ENCODE measurements around the gene KIR3DL3. TPM values are rescaled to one million over a fixed set of nuclear protein-coding genes. Genes with fewer than 3 reads are reported as not detected.
"Not testable (repeated sequence)": the region's sequence is repeated elsewhere in the genome, so short reads cannot be mapped to it uniquely, and the experiment has no call there.

KIR3DL3 gene
- total RNA-seq, 5 donors from 2014 or later (not counting 1 experiment from before 2014, with no cell fraction given), result not detected

DNA sequence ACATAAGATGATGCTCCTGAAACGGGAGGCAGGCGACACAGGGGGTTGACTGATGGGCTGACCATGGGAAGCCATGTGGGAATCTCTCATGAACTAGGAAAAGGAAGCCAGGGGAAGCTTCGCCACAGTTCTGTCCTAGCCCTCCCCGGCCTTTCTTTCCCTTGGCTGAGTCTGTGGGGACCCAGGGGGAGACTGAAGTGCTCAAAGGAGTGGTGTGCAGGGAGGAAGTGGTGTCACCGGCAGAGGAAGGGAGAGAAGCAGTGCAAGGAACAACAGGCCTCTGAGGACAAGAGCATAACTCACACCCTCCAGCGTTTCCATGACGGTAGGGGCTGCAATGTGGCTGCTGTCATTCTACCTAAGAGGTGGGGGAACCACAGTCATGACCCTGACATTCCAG is 1.1 kb downstream of the KIR3DL3 start:
- no peaks in the 10 kb centered on the region for H3K36me3 ChIP-seq (ENCODE audit: control insufficient read depth in 2 of 2, extremely low read depth in 1 of 2, insufficient read depth in 1 of 2, low read length in 1 of 2)
- DNase-seq (no peak), ATAC-seq (replicated peaks in 1 of 4) (no peak)
- H3K4me3 ChIP-seq (ENCODE audit: control insufficient read depth in 1 of 2, extremely low read depth in 1 of 2, low read length in 1 of 2), result no peak overlapping the region
- no peak overlapping the region for H3K27ac ChIP-seq (ENCODE audit: low read length)
- peaks cover 8% of the 10 kb centered on the region for H3K9me3 ChIP-seq
- CTCF ChIA-PET, result no interaction called here
- peaks cover 9% of the 10 kb centered on the region in 2 donors for H3K27me3 Mint-ChIP-seq
- no peak overlapping the region for H3K4me3 Mint-ChIP-seq
- peaks cover 9 to 22% (median 14%) of the 10 kb centered on the region in 3 donors for H3K9me3 Mint-ChIP-seq
- H3K4me1 ChIP-seq (ENCODE audit: control insufficient read depth in 1 of 2, extremely low read depth in 1 of 2, insufficient read depth in 2 of 2, low read length in 2 of 2), result no peaks in the 10 kb centered on the region
- no peak overlapping the region for H3K27ac Mint-ChIP-seq
- no peaks in the 10 kb centered on the region for H3K36me3 Mint-ChIP-seq
- POLR2A ChIA-PET, result no interaction called here
- WGBS (ENCODE audit: insufficient coverage), result 93% methylated on average over 4 of the region's 7 CpGs
- H3K27me3 ChIP-seq (replicated peaks in 1 of 2; ENCODE audit: control insufficient read depth in 2 of 2, extremely low read depth in 1 of 2, insufficient read depth in 2 of 2, low read length in 1 of 2), result peaks cover 0 to 16% of the 10 kb centered on the region in 2 experiments
- H3K4me1 Mint-ChIP-seq, result no peaks in the 10 kb centered on the region

GRCh38 chr19:54727562-54727961 is 3.3 kb downstream of the KIR3DL3 start:
- H3K4me1 Mint-ChIP-seq, result no peaks in the 10 kb centered on the region
- 76% methylated on average over 9 of the region's 10 CpGs for WGBS (ENCODE audit: insufficient coverage)
- no peaks in the 10 kb centered on the region for H3K4me1 ChIP-seq (ENCODE audit: control insufficient read depth in 1 of 2, extremely low read depth in 1 of 2, insufficient read depth in 2 of 2, low read length in 2 of 2)
- no peaks in the 10 kb centered on the region for H3K36me3 ChIP-seq (ENCODE audit: control insufficient read depth in 2 of 2, extremely low read depth in 1 of 2, insufficient read depth in 1 of 2, low read length in 1 of 2)
- peaks cover 3 to 9% (median 9%) of the 10 kb centered on the region in 3 donors for H3K9me3 Mint-ChIP-seq
- H3K4me3 Mint-ChIP-seq, result no peak overlapping the region
- DNase-seq (no peak), ATAC-seq (replicated peaks in 1 of 4) (no peak)
- no peaks in the 10 kb centered on the region for H3K36me3 Mint-ChIP-seq
- H3K27me3 ChIP-seq (replicated peaks in 1 of 2; ENCODE audit: control insufficient read depth in 2 of 2, extremely low read depth in 1 of 2, insufficient read depth in 2 of 2, low read length in 1 of 2), result peaks cover 0 to 19% of the 10 kb centered on the region in 2 experiments
- H3K9me3 ChIP-seq, result no peaks in the 10 kb centered on the region
- H3K27me3 Mint-ChIP-seq, result peaks cover 15 to 16% of the 10 kb centered on the region in 2 donors
- ChIA-PET POLR2A (no interaction called here), CTCF (no interaction called here)
- H3K4me3 ChIP-seq (ENCODE audit: control insufficient read depth in 1 of 2, extremely low read depth in 1 of 2, low read length in 1 of 2), result no peak overlapping the region
- H3K27ac Mint-ChIP-seq, result no peak overlapping the region
- no peak overlapping the region for H3K27ac ChIP-seq (ENCODE audit: low read length)

GRCh38 chr19:54728167-54728566 is 3.9 kb downstream of the KIR3DL3 start:
- ChIA-PET POLR2A (no interaction called here), CTCF (no interaction called here)
- Mint-ChIP-seq H3K36me3 (no peaks in the 10 kb centered on the region), H3K4me1 (no peaks in the 10 kb centered on the region), H3K27me3 (peaks cover 16 to 18% of the 10 kb centered on the region in 2 donors), H3K4me3 (no peak overlapping the region), H3K9me3 (peaks cover 3 to 9% (median 5%) of the 10 kb centered on the region in 3 donors), H3K27ac (no peak overlapping the region)
- Histone ChIP-seq H3K36me3 (ENCODE audit: control insufficient read depth in 2 of 2, extremely low read depth in 1 of 2, insufficient read depth in 1 of 2, low read length in 1 of 2) (no peaks in the 10 kb centered on the region), H3K9me3 (no peaks in the 10 kb centered on the region), H3K4me3 (ENCODE audit: control insufficient read depth in 1 of 2, extremely low read depth in 1 of 2, low read length in 1 of 2) (no peak overlapping the region), H3K27ac (ENCODE audit: low read length) (no peak overlapping the region), H3K4me1 (ENCODE audit: control insufficient read depth in 1 of 2, extremely low read depth in 1 of 2, insufficient read depth in 2 of 2, low read length in 2 of 2) (no peaks in the 10 kb centered on the region), H3K27me3 (replicated peaks in 1 of 2; ENCODE audit: control insufficient read depth in 2 of 2, extremely low read depth in 1 of 2, insufficient read depth in 2 of 2, low read length in 1 of 2) (peaks cover 0 to 19% of the 10 kb centered on the region in 2 experiments)
- no peak for DNase-seq
- no CpG with 5 or more reads among the region's 3 CpGs for WGBS (ENCODE audit: insufficient coverage)
- ATAC-seq (replicated peaks in 1 of 4), result no peak

DNA sequence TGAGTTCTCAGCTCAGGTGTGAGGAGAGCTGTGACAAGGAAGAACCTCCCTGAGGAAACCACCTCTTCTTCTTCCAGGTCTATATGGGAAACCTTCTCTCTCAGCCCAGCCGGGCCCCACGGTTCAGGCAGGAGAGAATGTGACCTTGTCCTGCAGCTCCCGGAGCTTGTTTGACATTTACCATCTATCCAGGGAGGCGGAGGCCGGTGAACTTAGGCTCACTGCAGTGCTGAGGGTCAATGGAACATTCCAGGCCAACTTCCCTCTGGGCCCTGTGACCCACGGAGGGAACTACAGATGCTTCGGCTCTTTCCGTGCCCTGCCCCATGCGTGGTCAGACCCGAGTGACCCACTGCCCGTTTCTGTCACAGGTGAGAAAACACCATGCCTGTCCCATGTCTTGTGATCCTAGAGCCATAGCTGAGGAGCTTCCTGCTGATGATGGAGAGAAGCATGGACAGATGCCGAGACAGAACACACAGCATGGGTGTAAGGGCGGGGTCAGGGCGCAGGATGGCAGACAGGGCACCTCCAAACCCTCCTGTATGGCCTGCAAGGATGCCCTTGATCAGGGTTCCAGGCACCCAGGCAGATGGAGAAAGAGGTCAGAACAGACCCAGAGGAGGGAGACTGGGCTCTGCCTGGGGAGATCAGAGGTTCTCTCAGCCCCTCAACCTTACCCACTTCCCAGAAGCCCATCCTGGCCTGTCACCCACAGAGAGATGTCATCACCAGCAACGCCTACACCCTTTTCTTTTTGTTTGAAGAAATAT is 5.4 kb downstream of the KIR3DL3 start:
- Mint-ChIP-seq H3K9me3 (peaks cover 10 to 12% (median 10%) of the 10 kb centered on the region in 3 donors), H3K27ac (no peak overlapping the region), H3K4me1 (no peaks in the 10 kb centered on the region), H3K36me3 (no peaks in the 10 kb centered on the region), H3K27me3 (peaks cover 16 to 18% of the 10 kb centered on the region in 2 donors), H3K4me3 (no peak overlapping the region)
- Histone ChIP-seq H3K4me3 (ENCODE audit: control insufficient read depth in 1 of 2, extremely low read depth in 1 of 2, low read length in 1 of 2) (no peak overlapping the region), H3K27me3 (replicated peaks in 1 of 2; ENCODE audit: control insufficient read depth in 2 of 2, extremely low read depth in 1 of 2, insufficient read depth in 2 of 2, low read length in 1 of 2) (peaks cover 0 to 19% of the 10 kb centered on the region in 2 experiments), H3K9me3 (no peaks in the 10 kb centered on the region), H3K36me3 (ENCODE audit: control insufficient read depth in 2 of 2, extremely low read depth in 1 of 2, insufficient read depth in 1 of 2, low read length in 1 of 2) (no peaks in the 10 kb centered on the region), H3K4me1 (ENCODE audit: control insufficient read depth in 1 of 2, extremely low read depth in 1 of 2, insufficient read depth in 2 of 2, low read length in 2 of 2) (no peaks in the 10 kb centered on the region), H3K27ac (ENCODE audit: low read length) (no peak overlapping the region)
- DNase-seq (no peak), ATAC-seq (replicated peaks in 1 of 4) (no peak)
- ChIA-PET POLR2A (no interaction called here), CTCF (interaction anchor here in 1 of 2 donors (0.6 kb wide), 1 partner anchor 55 kb away, joined by 4 read pairs; no protein-coding TSS in a partner anchor)
- 73% methylated on average over 9 of the region's 15 CpGs for WGBS (ENCODE audit: insufficient coverage)

DNA sequence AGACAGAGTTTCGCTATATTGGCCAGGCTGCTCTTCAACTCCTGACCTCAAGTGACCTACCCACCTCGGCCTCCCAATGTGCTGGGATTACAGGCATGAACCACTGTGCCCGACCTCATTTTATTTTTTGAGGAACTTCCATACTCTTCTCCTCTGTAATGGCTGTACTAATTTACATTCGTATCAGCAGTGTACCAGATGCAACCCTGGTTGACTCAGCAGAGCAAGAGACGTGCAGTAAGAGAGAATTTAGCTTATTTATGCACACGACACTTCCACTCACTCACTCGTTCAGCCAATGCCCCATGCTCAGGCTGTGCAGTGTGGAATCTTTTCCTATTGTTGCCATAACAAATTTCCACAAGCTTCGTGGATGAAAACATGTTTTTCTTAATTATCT is 6.9 kb downstream of the KIR3DL3 start:
- Mint-ChIP-seq H3K27ac (no peak overlapping the region), H3K4me1 (no peaks in the 10 kb centered on the region), H3K4me3 (no peak overlapping the region), H3K27me3 (peaks cover 18 to 19% of the 10 kb centered on the region in 2 donors), H3K9me3 (peaks cover 10 to 12% (median 10%) of the 10 kb centered on the region in 3 donors), H3K36me3 (no peaks in the 10 kb centered on the region)
- POLR2A ChIA-PET, result no interaction called here
- Histone ChIP-seq H3K4me3 (ENCODE audit: control insufficient read depth in 1 of 2, extremely low read depth in 1 of 2, low read length in 1 of 2) (no peak overlapping the region), H3K9me3 (no peaks in the 10 kb centered on the region), H3K27me3 (replicated peaks in 1 of 2; ENCODE audit: control insufficient read depth in 2 of 2, extremely low read depth in 1 of 2, insufficient read depth in 2 of 2, low read length in 1 of 2) (peaks cover 0 to 16% of the 10 kb centered on the region in 2 experiments), H3K4me1 (ENCODE audit: control insufficient read depth in 1 of 2, extremely low read depth in 1 of 2, insufficient read depth in 2 of 2, low read length in 2 of 2) (no peaks in the 10 kb centered on the region), H3K36me3 (ENCODE audit: control insufficient read depth in 2 of 2, extremely low read depth in 1 of 2, insufficient read depth in 1 of 2, low read length in 1 of 2) (no peaks in the 10 kb centered on the region), H3K27ac (ENCODE audit: low read length) (no peak overlapping the region)
- ATAC-seq (replicated peaks in 1 of 4) (no peak), DNase-seq (no peak)
- WGBS (ENCODE audit: insufficient coverage), result 56% methylated on average over 6 of the region's 8 CpGs
- CTCF ChIA-PET, result no interaction called here

DNA sequence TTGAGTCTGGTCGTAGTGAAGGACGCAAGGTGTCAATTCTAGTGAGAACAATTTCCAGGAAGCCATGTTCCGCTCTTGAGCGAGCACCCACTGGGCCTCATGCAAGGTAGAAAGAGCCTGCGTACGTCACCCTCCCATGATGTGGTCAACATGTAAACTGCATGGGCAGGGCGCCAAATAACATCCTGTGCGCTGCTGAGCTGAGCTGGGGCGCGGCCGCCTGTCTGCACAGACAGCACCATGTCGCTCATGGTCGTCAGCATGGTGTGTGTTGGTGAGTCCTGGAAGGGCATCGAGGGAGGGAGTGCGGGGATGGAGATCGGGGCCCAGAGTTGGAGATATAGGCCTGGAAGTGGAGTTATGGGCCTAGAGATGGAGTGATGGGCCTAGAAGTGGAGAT is 14.1 kb downstream of the KIR3DL3 start, which contains the start of gene KIR2DL3:
TSS of gene KIR2DL3 (plus strand) at position 208 of the 400 bp plus-strand sequence. CDS start at position 241, 33 bp downstream.
- H3K27ac ChIP-seq (ENCODE audit: low read length); H3K4me3 Mint-ChIP-seq; H3K4me1 Mint-ChIP-seq; DNase-seq; ATAC-seq (replicated peaks in 1 of 4); H3K36me3 ChIP-seq (ENCODE audit: control insufficient read depth in 2 of 2, extremely low read depth in 1 of 2, insufficient read depth in 1 of 2, low read length in 1 of 2); H3K4me1 ChIP-seq (ENCODE audit: control insufficient read depth in 1 of 2, extremely low read depth in 1 of 2, insufficient read depth in 2 of 2, low read length in 2 of 2); H3K4me3 ChIP-seq (ENCODE audit: control insufficient read depth in 1 of 2, extremely low read depth in 1 of 2, low read length in 1 of 2); POLR2A ChIA-PET; CTCF ChIA-PET; H3K27ac Mint-ChIP-seq; H3K27me3 ChIP-seq (replicated peaks in 1 of 2; ENCODE audit: control insufficient read depth in 2 of 2, extremely low read depth in 1 of 2, insufficient read depth in 2 of 2, low read length in 1 of 2); H3K9me3 Mint-ChIP-seq; H3K36me3 Mint-ChIP-seq; H3K9me3 ChIP-seq: not testable (repeated sequence)
- peaks cover 14 to 24% of the 10 kb centered on the region in 2 donors for H3K27me3 Mint-ChIP-seq
- 82% methylated on average over 9 of the region's 16 CpGs for WGBS (ENCODE audit: insufficient coverage)
